WTC11 (cell line): Measurements from ENCODE around the gene FSHR. TPM values are rescaled to one million over a fixed set of nuclear protein-coding genes. Genes with fewer than 3 reads are reported as not detected.

Experiments used
- ATAC-seq: fragments of 200-7000 bp; cut with Tn5 transposase; 2 replicates; pipeline ENCODE4 v1.10.0; 2021; ENCODE audit warnings: mild to moderate bottlenecking, moderate library complexity
- CTCF ChIA-PET: fragments of 300-600 bp; sonication (Branson Sonifier 250); formaldehyde crosslinking; loops from one replicate; lab custom pipeline; 2021; ENCODE audit warnings: antibody characterized with exemption; lab: Charles Lee
- POLR2A ChIA-PET: fragments of 350-600 bp; sonication (Branson Sonifier 250); formaldehyde crosslinking; loops from one replicate; lab custom pipeline; 2021; ENCODE audit warnings: antibody characterized with exemption; lab: Charles Lee
- DNase-seq: peaks from one replicate; pipeline ENCODE4 v3.0.0; 2021; ENCODE audit warnings: low spot score
- H3K27ac Mint-ChIP-seq: 2 replicates; pipeline ENCODE4 v1.8.0; 2021; ENCODE audit warnings: mixed read lengths
- H3K27me3 Mint-ChIP-seq: 2 replicates; pipeline ENCODE4 v1.8.0; 2021; ENCODE audit warnings: low read depth, mild to moderate bottlenecking, moderate library complexity, mixed read lengths
- H3K36me3 Mint-ChIP-seq: 2 replicates; pipeline ENCODE4 v1.8.0; 2021; ENCODE audit warnings: mixed read lengths
- H3K4me1 Mint-ChIP-seq: 2 replicates; pipeline ENCODE4 v1.8.0; 2022; ENCODE audit warnings: mixed read lengths
- H3K4me3 Mint-ChIP-seq: 2 replicates; pipeline ENCODE4 v1.8.0; 2021; ENCODE audit warnings: mild to moderate bottlenecking, moderate library complexity, mixed read lengths
- H3K9me3 Mint-ChIP-seq: 2 replicates; pipeline ENCODE4 v1.8.0; 2021; ENCODE audit warnings: mixed read lengths
- FOXK1 ChIP-seq: sonication (generic); formaldehyde crosslinking; IDR thresholded peaks from 2 replicates; pipeline ENCODE4 v1.8.0; 2022; ENCODE audit warnings: mild to moderate bottlenecking, moderate library complexity, missing genetic modification reagents
- JUN ChIP-seq: sonication (generic); formaldehyde crosslinking; IDR thresholded peaks from 2 replicates; pipeline ENCODE4 v1.8.0; 2023; ENCODE audit warnings: mild to moderate bottlenecking, missing genetic modification reagents
- KAT7 ChIP-seq: sonication (generic); formaldehyde crosslinking; IDR thresholded peaks from 2 replicates; pipeline ENCODE4 v1.8.1; 2023; ENCODE audit warnings: missing genetic modification reagents, mild to moderate bottlenecking, borderline replicate concordance
- TCF7 ChIP-seq: sonication (generic); formaldehyde crosslinking; IDR thresholded peaks from 2 replicates; pipeline ENCODE4 v1.8.0; 2022; ENCODE audit warnings: mild to moderate bottlenecking, low read depth, missing genetic modification reagents, moderate library complexity
- ZNF121 ChIP-seq: sonication (generic); formaldehyde crosslinking; IDR thresholded peaks from 2 replicates; pipeline ENCODE4 v1.8.0; 2023; ENCODE audit warnings: missing genetic modification reagents
- ZNF232 ChIP-seq: sonication (generic); formaldehyde crosslinking; IDR thresholded peaks from 2 replicates; pipeline ENCODE4 v1.8.0; 2022; ENCODE audit warnings: mild to moderate bottlenecking, missing genetic modification reagents
- ZNF396 ChIP-seq: fragments of 250-450 bp; sonication (Bioruptor Pico); IDR thresholded peaks from 2 replicates; pipeline ENCODE4 v1.8.0; 2021; ENCODE audit warnings: mild to moderate bottlenecking, moderate library complexity, borderline replicate concordance
- ZNF416 ChIP-seq: fragments of 250-450 bp; sonication (Bioruptor Pico); IDR thresholded peaks from 2 replicates; pipeline ENCODE4 v1.9.0; 2021; ENCODE audit warnings: mild to moderate bottlenecking, inconsistent platforms
- total RNA-seq: library from RNA; stranded (reverse); gene quantifications from 3 replicates; pipeline ENCODE4 v1.2.3, GENCODE V29; 2021
- TF ChIP-seq, protein P1 (sequence below): sonication (generic); formaldehyde crosslinking; IDR thresholded peaks from 2 replicates; pipeline ENCODE4 v1.8.1; 2023; ENCODE audit warnings: mild to moderate bottlenecking, missing genetic modification reagents, borderline replicate concordance
- TF ChIP-seq, protein P2 (sequence below): sonication (generic); formaldehyde crosslinking; IDR thresholded peaks from 2 replicates; pipeline ENCODE4 v1.8.1; 2022; ENCODE audit warnings: missing genetic modification reagents, borderline replicate concordance
- TF ChIP-seq, protein P3 (sequence below): sonication (generic); formaldehyde crosslinking; IDR thresholded peaks from 2 replicates; pipeline ENCODE4 v1.8.0; 2023; ENCODE audit warnings: missing genetic modification reagents, mild to moderate bottlenecking, borderline replicate concordance
- TF ChIP-seq, protein P4 (sequence below): sonication (generic); formaldehyde crosslinking; IDR thresholded peaks from 2 replicates; pipeline ENCODE4 v1.8.0; 2022; ENCODE audit warnings: mild to moderate bottlenecking, missing genetic modification reagents
- TF ChIP-seq, protein P5 (sequence below): sonication (generic); formaldehyde crosslinking; IDR thresholded peaks from 2 replicates; pipeline ENCODE4 v1.8.0; 2023; ENCODE audit warnings: missing genetic modification reagents
- TF ChIP-seq, protein P6 (sequence below): sonication (generic); formaldehyde crosslinking; conservative IDR thresholded peaks from 2 replicates; pipeline ENCODE4 v1.8.1; 2023; ENCODE audit warnings: mild to moderate bottlenecking, low read depth, missing genetic modification reagents, moderate library complexity

Gene FSHR
- total RNA-seq, 1 experiment from 2014 or later, result not detected

DNA sequence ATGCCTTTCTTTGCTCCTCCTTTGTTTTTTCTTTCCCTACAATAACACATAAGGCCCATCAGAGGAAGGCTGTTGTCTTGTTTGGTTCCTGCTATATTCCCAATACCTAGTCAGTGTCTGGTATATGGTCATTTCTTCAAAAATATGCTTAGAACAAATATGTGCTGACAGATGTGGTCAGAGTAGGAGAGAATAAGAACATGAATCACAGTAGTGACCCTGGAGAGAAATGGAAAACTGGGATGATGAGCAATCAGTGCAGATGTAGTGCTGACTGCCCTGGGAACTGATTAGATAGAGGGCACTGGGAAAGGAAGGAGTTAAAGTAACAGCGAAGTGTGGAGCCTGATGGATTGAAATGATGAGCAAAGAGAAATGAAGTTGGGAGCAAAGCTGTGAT, 209.4 kb downstream of the FSHR start:
- CTCF ChIA-PET, result interaction anchor here (0.7 kb wide), 1 partner anchor 350 kb away, joined by 4 read pairs; no protein-coding TSS in a partner anchor
- Mint-ChIP-seq H3K27ac (no peak overlapping the region), H3K36me3 (no peaks in the 10 kb centered on the region), H3K27me3 (no peaks in the 10 kb centered on the region), H3K9me3 (no peaks in the 10 kb centered on the region), H3K4me3 (no peak overlapping the region), H3K4me1 (peaks cover 6% of the 10 kb centered on the region)
- ATAC-seq (no peak), DNase-seq (no peak)
- POLR2A ChIA-PET, result no interaction called here
- TF ChIP-seq, protein P1, sequence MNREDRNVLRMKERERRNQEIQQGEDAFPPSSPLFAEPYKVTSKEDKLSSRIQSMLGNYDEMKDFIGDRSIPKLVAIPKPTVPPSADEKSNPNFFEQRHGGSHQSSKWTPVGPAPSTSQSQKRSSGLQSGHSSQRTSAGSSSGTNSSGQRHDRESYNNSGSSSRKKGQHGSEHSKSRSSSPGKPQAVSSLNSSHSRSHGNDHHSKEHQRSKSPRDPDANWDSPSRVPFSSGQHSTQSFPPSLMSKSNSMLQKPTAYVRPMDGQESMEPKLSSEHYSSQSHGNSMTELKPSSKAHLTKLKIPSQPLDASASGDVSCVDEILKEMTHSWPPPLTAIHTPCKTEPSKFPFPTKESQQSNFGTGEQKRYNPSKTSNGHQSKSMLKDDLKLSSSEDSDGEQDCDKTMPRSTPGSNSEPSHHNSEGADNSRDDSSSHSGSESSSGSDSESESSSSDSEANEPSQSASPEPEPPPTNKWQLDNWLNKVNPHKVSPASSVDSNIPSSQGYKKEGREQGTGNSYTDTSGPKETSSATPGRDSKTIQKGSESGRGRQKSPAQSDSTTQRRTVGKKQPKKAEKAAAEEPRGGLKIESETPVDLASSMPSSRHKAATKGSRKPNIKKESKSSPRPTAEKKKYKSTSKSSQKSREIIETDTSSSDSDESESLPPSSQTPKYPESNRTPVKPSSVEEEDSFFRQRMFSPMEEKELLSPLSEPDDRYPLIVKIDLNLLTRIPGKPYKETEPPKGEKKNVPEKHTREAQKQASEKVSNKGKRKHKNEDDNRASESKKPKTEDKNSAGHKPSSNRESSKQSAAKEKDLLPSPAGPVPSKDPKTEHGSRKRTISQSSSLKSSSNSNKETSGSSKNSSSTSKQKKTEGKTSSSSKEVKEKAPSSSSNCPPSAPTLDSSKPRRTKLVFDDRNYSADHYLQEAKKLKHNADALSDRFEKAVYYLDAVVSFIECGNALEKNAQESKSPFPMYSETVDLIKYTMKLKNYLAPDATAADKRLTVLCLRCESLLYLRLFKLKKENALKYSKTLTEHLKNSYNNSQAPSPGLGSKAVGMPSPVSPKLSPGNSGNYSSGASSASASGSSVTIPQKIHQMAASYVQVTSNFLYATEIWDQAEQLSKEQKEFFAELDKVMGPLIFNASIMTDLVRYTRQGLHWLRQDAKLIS (CRISPR knock-in tag), result no peak

DNA sequence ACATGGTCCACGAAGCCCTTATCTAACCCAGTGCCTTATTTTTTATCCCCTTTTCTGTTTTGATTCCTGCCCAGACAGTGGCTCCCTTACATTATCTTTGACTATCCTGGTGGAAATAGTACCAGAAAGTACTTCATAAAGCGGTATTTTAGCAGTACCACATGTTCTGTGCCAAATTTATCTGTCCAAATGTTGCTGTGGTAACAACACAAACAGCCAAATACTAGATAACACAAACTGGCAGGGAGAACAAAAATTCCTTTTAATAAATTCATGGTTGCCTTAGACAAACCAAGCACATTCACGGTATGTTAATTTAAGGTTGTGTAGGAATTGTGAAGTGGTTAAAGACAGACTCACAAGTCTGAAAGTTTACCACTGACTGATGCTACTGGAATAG, 210.9 kb downstream of the FSHR start:
- H3K27ac Mint-ChIP-seq, result no peak overlapping the region
- H3K4me1 Mint-ChIP-seq, result peaks cover 6% of the 10 kb centered on the region
- H3K27me3 Mint-ChIP-seq, result no peaks in the 10 kb centered on the region
- no peaks in the 10 kb centered on the region for H3K9me3 Mint-ChIP-seq
- ChIA-PET POLR2A (no interaction called here), CTCF (no interaction called here)
- no peak for DNase-seq
- no peak for TF ChIP-seq FOXK1
- TF ChIP-seq, protein P2, sequence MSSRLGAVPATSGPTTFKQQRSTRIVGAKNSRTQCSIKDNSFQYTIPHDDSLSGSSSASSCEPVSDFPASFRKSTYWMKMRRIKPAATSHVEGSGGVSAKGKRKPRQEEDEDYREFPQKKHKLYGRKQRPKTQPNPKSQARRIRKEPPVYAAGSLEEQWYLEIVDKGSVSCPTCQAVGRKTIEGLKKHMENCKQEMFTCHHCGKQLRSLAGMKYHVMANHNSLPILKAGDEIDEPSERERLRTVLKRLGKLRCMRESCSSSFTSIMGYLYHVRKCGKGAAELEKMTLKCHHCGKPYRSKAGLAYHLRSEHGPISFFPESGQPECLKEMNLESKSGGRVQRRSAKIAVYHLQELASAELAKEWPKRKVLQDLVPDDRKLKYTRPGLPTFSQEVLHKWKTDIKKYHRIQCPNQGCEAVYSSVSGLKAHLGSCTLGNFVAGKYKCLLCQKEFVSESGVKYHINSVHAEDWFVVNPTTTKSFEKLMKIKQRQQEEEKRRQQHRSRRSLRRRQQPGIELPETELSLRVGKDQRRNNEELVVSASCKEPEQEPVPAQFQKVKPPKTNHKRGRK (CRISPR knock-in tag), result no peak
- no peak for TF ChIP-seq ZNF416 (CRISPR knock-in tag)
- TF ChIP-seq, protein P3, sequence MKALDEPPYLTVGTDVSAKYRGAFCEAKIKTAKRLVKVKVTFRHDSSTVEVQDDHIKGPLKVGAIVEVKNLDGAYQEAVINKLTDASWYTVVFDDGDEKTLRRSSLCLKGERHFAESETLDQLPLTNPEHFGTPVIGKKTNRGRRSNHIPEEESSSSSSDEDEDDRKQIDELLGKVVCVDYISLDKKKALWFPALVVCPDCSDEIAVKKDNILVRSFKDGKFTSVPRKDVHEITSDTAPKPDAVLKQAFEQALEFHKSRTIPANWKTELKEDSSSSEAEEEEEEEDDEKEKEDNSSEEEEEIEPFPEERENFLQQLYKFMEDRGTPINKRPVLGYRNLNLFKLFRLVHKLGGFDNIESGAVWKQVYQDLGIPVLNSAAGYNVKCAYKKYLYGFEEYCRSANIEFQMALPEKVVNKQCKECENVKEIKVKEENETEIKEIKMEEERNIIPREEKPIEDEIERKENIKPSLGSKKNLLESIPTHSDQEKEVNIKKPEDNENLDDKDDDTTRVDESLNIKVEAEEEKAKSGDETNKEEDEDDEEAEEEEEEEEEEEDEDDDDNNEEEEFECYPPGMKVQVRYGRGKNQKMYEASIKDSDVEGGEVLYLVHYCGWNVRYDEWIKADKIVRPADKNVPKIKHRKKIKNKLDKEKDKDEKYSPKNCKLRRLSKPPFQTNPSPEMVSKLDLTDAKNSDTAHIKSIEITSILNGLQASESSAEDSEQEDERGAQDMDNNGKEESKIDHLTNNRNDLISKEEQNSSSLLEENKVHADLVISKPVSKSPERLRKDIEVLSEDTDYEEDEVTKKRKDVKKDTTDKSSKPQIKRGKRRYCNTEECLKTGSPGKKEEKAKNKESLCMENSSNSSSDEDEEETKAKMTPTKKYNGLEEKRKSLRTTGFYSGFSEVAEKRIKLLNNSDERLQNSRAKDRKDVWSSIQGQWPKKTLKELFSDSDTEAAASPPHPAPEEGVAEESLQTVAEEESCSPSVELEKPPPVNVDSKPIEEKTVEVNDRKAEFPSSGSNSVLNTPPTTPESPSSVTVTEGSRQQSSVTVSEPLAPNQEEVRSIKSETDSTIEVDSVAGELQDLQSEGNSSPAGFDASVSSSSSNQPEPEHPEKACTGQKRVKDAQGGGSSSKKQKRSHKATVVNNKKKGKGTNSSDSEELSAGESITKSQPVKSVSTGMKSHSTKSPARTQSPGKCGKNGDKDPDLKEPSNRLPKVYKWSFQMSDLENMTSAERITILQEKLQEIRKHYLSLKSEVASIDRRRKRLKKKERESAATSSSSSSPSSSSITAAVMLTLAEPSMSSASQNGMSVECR, result no peak
- TF ChIP-seq JUN (CRISPR knock-in tag), result no peak
- TF ChIP-seq, protein P4, sequence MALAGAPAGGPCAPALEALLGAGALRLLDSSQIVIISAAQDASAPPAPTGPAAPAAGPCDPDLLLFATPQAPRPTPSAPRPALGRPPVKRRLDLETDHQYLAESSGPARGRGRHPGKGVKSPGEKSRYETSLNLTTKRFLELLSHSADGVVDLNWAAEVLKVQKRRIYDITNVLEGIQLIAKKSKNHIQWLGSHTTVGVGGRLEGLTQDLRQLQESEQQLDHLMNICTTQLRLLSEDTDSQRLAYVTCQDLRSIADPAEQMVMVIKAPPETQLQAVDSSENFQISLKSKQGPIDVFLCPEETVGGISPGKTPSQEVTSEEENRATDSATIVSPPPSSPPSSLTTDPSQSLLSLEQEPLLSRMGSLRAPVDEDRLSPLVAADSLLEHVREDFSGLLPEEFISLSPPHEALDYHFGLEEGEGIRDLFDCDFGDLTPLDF (CRISPR knock-in tag), result no peak
- TF ChIP-seq ZNF232, result no peak
- no peak for TF ChIP-seq KAT7 (CRISPR knock-in tag)
- TF ChIP-seq ZNF396, result no peak
- TF ChIP-seq TCF7 (CRISPR knock-in tag), result no peak
- TF ChIP-seq, protein P5, sequence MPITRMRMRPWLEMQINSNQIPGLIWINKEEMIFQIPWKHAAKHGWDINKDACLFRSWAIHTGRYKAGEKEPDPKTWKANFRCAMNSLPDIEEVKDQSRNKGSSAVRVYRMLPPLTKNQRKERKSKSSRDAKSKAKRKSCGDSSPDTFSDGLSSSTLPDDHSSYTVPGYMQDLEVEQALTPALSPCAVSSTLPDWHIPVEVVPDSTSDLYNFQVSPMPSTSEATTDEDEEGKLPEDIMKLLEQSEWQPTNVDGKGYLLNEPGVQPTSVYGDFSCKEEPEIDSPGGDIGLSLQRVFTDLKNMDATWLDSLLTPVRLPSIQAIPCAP (CRISPR knock-in tag), result no peak
- no peak for TF ChIP-seq ZNF121 (CRISPR knock-in tag)
- TF ChIP-seq, protein P6, sequence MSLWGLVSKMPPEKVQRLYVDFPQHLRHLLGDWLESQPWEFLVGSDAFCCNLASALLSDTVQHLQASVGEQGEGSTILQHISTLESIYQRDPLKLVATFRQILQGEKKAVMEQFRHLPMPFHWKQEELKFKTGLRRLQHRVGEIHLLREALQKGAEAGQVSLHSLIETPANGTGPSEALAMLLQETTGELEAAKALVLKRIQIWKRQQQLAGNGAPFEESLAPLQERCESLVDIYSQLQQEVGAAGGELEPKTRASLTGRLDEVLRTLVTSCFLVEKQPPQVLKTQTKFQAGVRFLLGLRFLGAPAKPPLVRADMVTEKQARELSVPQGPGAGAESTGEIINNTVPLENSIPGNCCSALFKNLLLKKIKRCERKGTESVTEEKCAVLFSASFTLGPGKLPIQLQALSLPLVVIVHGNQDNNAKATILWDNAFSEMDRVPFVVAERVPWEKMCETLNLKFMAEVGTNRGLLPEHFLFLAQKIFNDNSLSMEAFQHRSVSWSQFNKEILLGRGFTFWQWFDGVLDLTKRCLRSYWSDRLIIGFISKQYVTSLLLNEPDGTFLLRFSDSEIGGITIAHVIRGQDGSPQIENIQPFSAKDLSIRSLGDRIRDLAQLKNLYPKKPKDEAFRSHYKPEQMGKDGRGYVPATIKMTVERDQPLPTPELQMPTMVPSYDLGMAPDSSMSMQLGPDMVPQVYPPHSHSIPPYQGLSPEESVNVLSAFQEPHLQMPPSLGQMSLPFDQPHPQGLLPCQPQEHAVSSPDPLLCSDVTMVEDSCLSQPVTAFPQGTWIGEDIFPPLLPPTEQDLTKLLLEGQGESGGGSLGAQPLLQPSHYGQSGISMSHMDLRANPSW (CRISPR knock-in tag), result no peak
- ATAC-seq, result no peak
- no peak overlapping the region for H3K4me3 Mint-ChIP-seq
- H3K36me3 Mint-ChIP-seq, result no peaks in the 10 kb centered on the region
